ENCODE results near the gene ASAP2.

ASAP2 gene

DNA sequence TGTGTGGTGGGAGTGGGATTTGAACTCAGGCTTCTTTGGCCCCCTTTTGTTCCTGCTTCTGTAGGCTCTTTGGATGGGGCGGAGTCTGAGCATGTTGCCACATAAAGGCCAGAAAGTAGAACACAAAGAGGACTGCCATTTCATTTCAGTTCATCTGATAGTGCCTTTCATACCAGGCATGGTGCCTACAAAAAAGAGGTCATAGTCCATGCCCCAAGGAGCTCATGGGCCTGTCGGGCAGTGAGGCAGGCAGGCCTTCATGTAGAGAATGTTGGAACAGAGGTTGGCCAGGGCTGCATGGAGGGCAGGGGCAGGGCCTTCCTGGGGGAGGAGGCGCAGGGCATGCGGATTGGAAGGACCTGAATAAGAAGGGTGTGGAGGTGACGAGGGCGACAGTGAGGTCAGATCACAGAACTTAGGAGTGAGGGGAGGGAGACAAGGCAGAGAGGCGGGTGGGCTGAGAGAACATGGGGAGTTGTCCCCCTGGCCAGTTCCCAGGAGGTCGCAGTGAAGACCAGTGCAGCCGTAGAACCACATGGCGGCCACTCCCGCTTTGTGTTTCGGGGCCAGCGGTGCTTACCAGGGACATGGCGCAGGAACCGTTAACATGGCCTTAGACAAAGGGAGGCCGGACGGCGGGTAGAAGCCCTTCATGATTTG is 167.6 kb downstream of the ASAP2 start:
- Histone ChIP-seq H4K20me1 (peaks cover 0 to 33% (median 0%) of the 10 kb centered on the region in 11 experiments; a peak in 5 of 22 replicates), H3K9me3 (replicated peaks in 1 of 11) (no peaks in the 10 kb centered on the region), H3K4me2 (peak overlapping the region in 1 of 11 experiments; percentile 84; a peak in 1 of 22 replicates), H3K9ac (no peak overlapping the region), H3K27ac (peak overlapping the region in 2 of 11 experiments; percentile 61 to 63; a peak in 2 of 22 replicates), H3K27me3 (no peaks in the 10 kb centered on the region), H3K4me3 (no peak overlapping the region), H3K4me1 (peaks cover 0 to 65% (median 53%) of the 10 kb centered on the region in 10 experiments; a peak in 17 of 20 replicates), H3K36me3 (peaks cover 66 to 100% (median 80%) of the 10 kb centered on the region in 11 experiments)
- no peak for TF ChIP-seq Cebpa-rat (IDR thresholded peaks at IDR 0.05)

DNA sequence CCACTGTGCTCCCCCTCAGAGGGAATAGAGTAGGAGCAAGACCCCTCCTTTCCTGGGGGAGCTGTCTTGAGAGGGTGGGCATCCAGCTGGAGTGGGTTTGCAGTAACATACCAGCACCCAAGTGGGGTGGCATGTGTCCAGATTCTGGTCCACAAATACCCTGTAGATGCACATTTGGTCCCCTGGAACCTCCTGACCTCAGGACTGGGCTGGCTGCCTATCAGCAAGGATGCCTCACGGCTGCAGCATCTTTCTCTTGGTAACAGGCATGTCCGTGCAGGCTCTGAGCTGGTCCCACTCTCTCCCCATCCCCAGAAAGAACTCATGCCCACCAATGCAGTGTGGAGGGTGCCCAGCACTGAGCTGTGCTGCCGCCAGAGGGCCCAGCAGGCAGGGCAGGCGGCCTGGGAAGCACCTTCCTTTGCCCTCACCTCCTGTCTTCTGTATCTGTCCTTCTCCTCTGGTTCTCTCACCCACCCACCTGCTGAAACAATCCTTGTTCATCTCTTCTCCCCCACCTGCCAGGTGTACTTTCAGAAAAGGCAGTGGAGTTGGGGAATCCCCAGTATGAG is 169.3 kb downstream of the ASAP2 start:
- H4K20me1 ChIP-seq: peaks cover 0 to 27% (median 0%) of the 10 kb centered on the region in 11 experiments; a peak in 5 of 22 replicates
- H3K9ac ChIP-seq: no peak overlapping the region
- H3K4me1 ChIP-seq: peaks cover 0 to 54% (median 38%) of the 10 kb centered on the region in 10 experiments; a peak in 17 of 20 replicates
- TF ChIP-seq Cebpa-rat (IDR thresholded peaks at IDR 0.05): no peak
- peaks cover 68 to 100% (median 80%) of the 10 kb centered on the region in 11 experiments for H3K36me3 ChIP-seq
- no peak overlapping the region for H3K27ac ChIP-seq
- H3K9me3 ChIP-seq (replicated peaks in 1 of 11): no peaks in the 10 kb centered on the region
- H3K4me3 ChIP-seq: no peak overlapping the region
- H3K27me3 ChIP-seq: no peaks in the 10 kb centered on the region
- no peak overlapping the region for H3K4me2 ChIP-seq

GRCh38 chr2:9377461-9378097 is 171.0 kb downstream of the ASAP2 start:
- peak overlapping the region in 2 of 11 experiments; percentile 0 to 14; a peak in 2 of 22 replicates for H3K4me2 ChIP-seq
- no peak overlapping the region; a peak in 1 of 22 replicates for H3K9ac ChIP-seq
- H3K9me3 ChIP-seq (replicated peaks in 1 of 11): no peaks in the 10 kb centered on the region
- no peak for TF ChIP-seq Cebpa-rat (IDR thresholded peaks at IDR 0.05)
- H3K4me1 ChIP-seq: peaks cover 0 to 37% (median 22%) of the 10 kb centered on the region in 10 experiments; a peak in 17 of 20 replicates
- H3K36me3 ChIP-seq: peaks cover 84 to 100% (median 93%) of the 10 kb centered on the region in 11 experiments
- no peaks in the 10 kb centered on the region for H3K27me3 ChIP-seq
- peaks cover 0 to 24% (median 0%) of the 10 kb centered on the region in 11 experiments; a peak in 4 of 22 replicates for H4K20me1 ChIP-seq
- no peak overlapping the region for H3K4me3 ChIP-seq
- no peak overlapping the region for H3K27ac ChIP-seq

- Histone ChIP-seq H3K4me3 (no peak overlapping the region), H4K20me1 (peaks cover 0 to 15% (median 0%) of the 10 kb centered on the region in 11 experiments; a peak in 3 of 22 replicates), H3K27ac (0 out of 22 replicates have a peak overlapping the region, but pooled peaks of 1 of the 11 experiments have one; percentile 3), H3K9ac (no peak overlapping the region), H3K36me3 (peaks cover 84 to 100% (median 96%) of the 10 kb centered on the region in 11 experiments), H3K4me2 (no peak overlapping the region), H3K4me1 (peaks cover 0 to 26% (median 12%) of the 10 kb centered on the region in 10 experiments; a peak in 12 of 20 replicates), H3K27me3 (no peaks in the 10 kb centered on the region), H3K9me3 (replicated peaks in 1 of 11) (no peaks in the 10 kb centered on the region)
- no peak for TF ChIP-seq Cebpa-rat (IDR thresholded peaks at IDR 0.05)
Observed at GRCh38 chr2:9378433-9379390, 172.1 kb downstream of the ASAP2 start.

DNA sequence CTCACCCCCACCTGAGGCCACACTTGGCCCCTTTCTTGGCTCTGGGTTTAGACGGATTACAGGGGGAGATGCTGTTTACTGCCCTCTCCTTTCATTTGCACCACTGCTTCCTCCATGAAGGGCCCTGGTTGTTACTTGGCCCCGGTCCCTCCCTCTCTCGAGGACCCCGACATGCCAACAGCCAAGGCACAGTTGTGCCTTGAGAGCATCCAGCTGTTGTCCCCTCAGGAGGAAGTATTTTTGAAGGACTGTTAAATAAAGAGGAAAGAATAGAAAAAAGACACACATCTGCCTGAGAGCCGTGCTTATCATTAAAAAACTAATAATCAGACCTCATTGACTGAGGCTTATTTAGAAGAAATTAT is 172.8 kb downstream of the ASAP2 start:
- Histone ChIP-seq H3K4me1 (peaks cover 0 to 23% (median 11%) of the 10 kb centered on the region in 10 experiments; a peak in 11 of 20 replicates), H3K27me3 (no peaks in the 10 kb centered on the region), H3K27ac (no peak overlapping the region), H3K9me3 (replicated peaks in 1 of 11) (no peaks in the 10 kb centered on the region), H3K36me3 (peaks cover 81 to 100% (median 94%) of the 10 kb centered on the region in 11 experiments), H3K4me3 (no peak overlapping the region), H4K20me1 (peaks cover 0 to 15% (median 0%) of the 10 kb centered on the region in 11 experiments; a peak in 3 of 22 replicates), H3K9ac (no peak overlapping the region), H3K4me2 (no peak overlapping the region)
- TF ChIP-seq Cebpa-rat (IDR thresholded peaks at IDR 0.05): no peak

- Histone ChIP-seq H3K4me2 (no peak overlapping the region), H3K4me1 (peaks cover 0 to 23% (median 11%) of the 10 kb centered on the region in 10 experiments; a peak in 11 of 20 replicates), H4K20me1 (peaks cover 0 to 12% (median 0%) of the 10 kb centered on the region in 11 experiments; a peak in 3 of 22 replicates)
Observed at GRCh38 chr2:9380702-9381628, 174.4 kb downstream of the ASAP2 start.

GRCh38 chr2:9382604-9383235 is 176.1 kb downstream of the ASAP2 start:
- Histone ChIP-seq H3K36me3 (peaks cover 87 to 100% (median 94%) of the 10 kb centered on the region in 11 experiments), H3K27me3 (no peaks in the 10 kb centered on the region), H3K4me2 (no peak overlapping the region), H3K9me3 (replicated peaks in 1 of 11) (no peaks in the 10 kb centered on the region), H3K27ac (no peak overlapping the region), H4K20me1 (peaks cover 0 to 8% (median 0%) of the 10 kb centered on the region in 11 experiments; a peak in 2 of 22 replicates), H3K9ac (no peak overlapping the region), H3K4me1 (peaks cover 0 to 14% (median 3%) of the 10 kb centered on the region in 10 experiments; a peak in 10 of 20 replicates), H3K4me3 (no peak overlapping the region)
- no peak for TF ChIP-seq Cebpa-rat (IDR thresholded peaks at IDR 0.05)

More at GRCh38 chr2:9380702-9381628, 174.4 kb downstream of the ASAP2 start:
- Histone ChIP-seq H3K4me3 (no peak overlapping the region), H3K9me3 (replicated peaks in 1 of 11) (no peaks in the 10 kb centered on the region), H3K9ac (no peak overlapping the region), H3K27ac (no peak overlapping the region), H3K36me3 (peaks cover 84 to 100% (median 94%) of the 10 kb centered on the region in 11 experiments), H3K27me3 (no peaks in the 10 kb centered on the region)
- no peak for TF ChIP-seq Cebpa-rat (IDR thresholded peaks at IDR 0.05)
